Astrocyte (in vitro differentiated cells and primary cell): ENCODE measurements around the gene IGBP1. TPM values are rescaled to one million over a fixed set of nuclear protein-coding genes. Genes with fewer than 3 reads are reported as not detected.
"Not testable (repeated sequence)": the region's sequence is repeated elsewhere in the genome, so short reads cannot be mapped to it uniquely, and the experiment has no call there.

Experiments used
- DNase-seq: peaks from one replicate; pipeline ENCODE4 v3.0.0-alpha.2; 2010; ENCODE audit warnings: low read depth
- FAIRE-seq: peaks from 2 replicates; lab custom pipeline; 2011; peaks lifted over from hg19 to GRCh38; lab: Jason Lieb, UNC
- H2AFZ ChIP-seq: 2 replicates; pipeline ENCODE4 v1.6.0; 2012; ENCODE audit warnings: low read depth, low read length, inconsistent platforms
- H3K27ac ChIP-seq: 2 replicates; pipeline ENCODE4 v1.5.1; 2011; ENCODE audit warnings: low read depth, low read length, inconsistent platforms
- H3K27me3 ChIP-seq: 2 replicates; pipeline ENCODE4 v1.6.0; 2011; ENCODE audit warnings: low read length, inconsistent platforms; ENCODE audit not compliant: insufficient read depth
- H3K36me3 ChIP-seq: 2 replicates; pipeline ENCODE4 v1.5.1; 2011; ENCODE audit warnings: low read length, inconsistent platforms; ENCODE audit not compliant: insufficient read depth
- H3K4me1 ChIP-seq: 2 replicates; pipeline ENCODE4 v1.5.1; 2011; ENCODE audit warnings: low read length, inconsistent platforms; ENCODE audit not compliant: insufficient read depth
- H3K4me2 ChIP-seq: 2 replicates; pipeline ENCODE4 v1.6.0; 2012; ENCODE audit warnings: low read length, inconsistent platforms
- H3K4me3 ChIP-seq: 2 replicates; pipeline ENCODE4 v1.5.1; 2011; ENCODE audit warnings: low read depth, mild to moderate bottlenecking, low read length, inconsistent platforms; ENCODE audit not compliant: insufficient read depth
- H3K79me2 ChIP-seq: 2 replicates; pipeline ENCODE4 v1.6.0; 2012; ENCODE audit warnings: mild to moderate bottlenecking, low read length, inconsistent platforms; ENCODE audit not compliant: insufficient read depth
- H3K9ac ChIP-seq: 2 replicates; pipeline ENCODE4 v1.6.0; 2012; ENCODE audit warnings: mild to moderate bottlenecking, low read length, inconsistent platforms
- H3K9me3 ChIP-seq: 2 replicates; pipeline ENCODE4 v1.5.1; 2012; ENCODE audit warnings: low read depth, mild to moderate bottlenecking, low read length, inconsistent platforms; ENCODE audit not compliant: insufficient read depth
- H4K20me1 ChIP-seq: 2 replicates; pipeline ENCODE4 v1.6.0; 2012; ENCODE audit warnings: low read length, inconsistent platforms; ENCODE audit not compliant: insufficient read depth
- H3K27ac Mint-ChIP-seq: one replicate; pipeline ENCODE4 v1.8.0; 2021; ENCODE audit warnings: mild to moderate bottlenecking, mixed read lengths; ENCODE audit not compliant: unreplicated experiment
- H3K27me3 Mint-ChIP-seq: one replicate; pipeline ENCODE4 v1.8.0; 2021; ENCODE audit warnings: low read depth, mixed read lengths; ENCODE audit not compliant: unreplicated experiment
- H3K36me3 Mint-ChIP-seq: one replicate; pipeline ENCODE4 v1.8.0; 2021; ENCODE audit warnings: low read depth, mixed read lengths; ENCODE audit not compliant: unreplicated experiment
- H3K4me1 Mint-ChIP-seq: one replicate; pipeline ENCODE4 v1.8.0; 2021; ENCODE audit warnings: low read depth, mixed read lengths; ENCODE audit not compliant: unreplicated experiment
- H3K4me3 Mint-ChIP-seq: one replicate; pipeline ENCODE4 v1.8.0; 2021; ENCODE audit warnings: mild to moderate bottlenecking, moderate library complexity, mixed read lengths; ENCODE audit not compliant: unreplicated experiment
- H3K9me3 Mint-ChIP-seq: one replicate; pipeline ENCODE4 v1.8.0; 2021; ENCODE audit warnings: mild to moderate bottlenecking, mixed read lengths; ENCODE audit not compliant: unreplicated experiment
- CTCF ChIP-seq: IDR thresholded peaks from 2 replicates; pipeline ENCODE4 v1.5.1; 2011; ENCODE audit warnings: low read depth, mild to moderate bottlenecking, inconsistent platforms, low read length, moderate library complexity; ENCODE audit not compliant: insufficient read depth
- EZH2 ChIP-seq: IDR thresholded peaks from 2 replicates; pipeline ENCODE4 v1.6.1; 2012; ENCODE audit warnings: mild to moderate bottlenecking, low read length, inconsistent platforms; ENCODE audit not compliant: insufficient read depth
- total RNA-seq: library from RNA; stranded (reverse); gene quantifications from 2 replicates; pipeline ENCODE4 v1.2.1, GENCODE V29; 2021

The IGBP1 gene
- total RNA-seq, 1 donor from 2014 or later: 41.1 TPM

GRCh38 chrX:70196961-70197720 is 63.9 kb downstream of the IGBP1 start:
- Histone ChIP-seq H4K20me1 (no peaks in the 10 kb centered on the region), H2AFZ (no peak overlapping the region), H3K4me2 (no peak overlapping the region), H3K4me3 (no peak overlapping the region), H3K9ac (no peak overlapping the region), H3K27ac (no peak overlapping the region), H3K4me1 (no peaks in the 10 kb centered on the region), H3K9me3 (no peaks in the 10 kb centered on the region), H3K36me3 (no peaks in the 10 kb centered on the region), H3K79me2 (no peaks in the 10 kb centered on the region), H3K27me3 (no peaks in the 10 kb centered on the region)
- Mint-ChIP-seq H3K27ac (no peak overlapping the region), H3K4me1 (no peaks in the 10 kb centered on the region), H3K4me3 (no peak overlapping the region), H3K9me3 (no peaks in the 10 kb centered on the region), H3K36me3 (no peaks in the 10 kb centered on the region), H3K27me3 (no peaks in the 10 kb centered on the region)
- DNase-seq (no peak), FAIRE-seq (no peak)
- TF ChIP-seq CTCF (peak; percentile 52), EZH2 (no peak)

- Mint-ChIP-seq H3K4me3 (no peak overlapping the region), H3K9me3 (no peaks in the 10 kb centered on the region), H3K27ac (no peak overlapping the region), H3K36me3 (no peaks in the 10 kb centered on the region), H3K4me1 (no peaks in the 10 kb centered on the region), H3K27me3 (peaks cover 9% of the 10 kb centered on the region)
- Histone ChIP-seq H3K27ac (no peak overlapping the region), H3K9ac (no peak overlapping the region), H3K36me3 (no peaks in the 10 kb centered on the region), H4K20me1 (no peaks in the 10 kb centered on the region), H2AFZ (no peak overlapping the region), H3K4me3 (no peak overlapping the region), H3K27me3 (no peaks in the 10 kb centered on the region), H3K4me1 (no peaks in the 10 kb centered on the region), H3K9me3 (no peaks in the 10 kb centered on the region), H3K4me2 (no peak overlapping the region), H3K79me2 (no peaks in the 10 kb centered on the region)
- FAIRE-seq: no peak
- TF ChIP-seq CTCF: no peak
- TF ChIP-seq EZH2: no peak
- no peak for DNase-seq
These were observed 68.5 kb downstream of the IGBP1 start for GRCh38 chrX:70201732-70202131.

GRCh38 chrX:70208479-70208878 is 75.2 kb downstream of the IGBP1 start:
- Histone ChIP-seq H2AFZ (no peak overlapping the region), H3K4me3 (no peak overlapping the region), H3K4me2 (no peak overlapping the region), H3K27ac (no peak overlapping the region), H3K4me1 (no peaks in the 10 kb centered on the region), H3K36me3 (no peaks in the 10 kb centered on the region), H3K79me2 (no peaks in the 10 kb centered on the region), H4K20me1 (no peaks in the 10 kb centered on the region), H3K9ac (no peak overlapping the region), H3K27me3 (no peaks in the 10 kb centered on the region), H3K9me3 (no peaks in the 10 kb centered on the region)
- H3K4me3 Mint-ChIP-seq: no peak overlapping the region
- DNase-seq (peak; percentile 23), FAIRE-seq (peak; percentile 78)
- H3K27ac Mint-ChIP-seq: no peak overlapping the region
- no peaks in the 10 kb centered on the region for H3K4me1 Mint-ChIP-seq
- TF ChIP-seq CTCF (no peak), EZH2 (no peak)
- peaks cover 2% of the 10 kb centered on the region for H3K9me3 Mint-ChIP-seq
- H3K27me3 Mint-ChIP-seq: peaks cover 8% of the 10 kb centered on the region
- H3K36me3 Mint-ChIP-seq: no peaks in the 10 kb centered on the region

GRCh38 chrX:70209570-70209969 is 76.3 kb downstream of the IGBP1 start:
- H3K4me3 ChIP-seq, H3K36me3 ChIP-seq, H4K20me1 ChIP-seq, H3K4me3 Mint-ChIP-seq, H3K27me3 Mint-ChIP-seq, H3K9me3 ChIP-seq, H3K4me1 ChIP-seq, H3K9ac ChIP-seq, H3K27me3 ChIP-seq, H3K4me2 ChIP-seq, H3K27ac ChIP-seq, H3K4me1 Mint-ChIP-seq, H3K9me3 Mint-ChIP-seq, DNase-seq, H3K79me2 ChIP-seq, H2AFZ ChIP-seq, H3K36me3 Mint-ChIP-seq, H3K27ac Mint-ChIP-seq: not testable (repeated sequence)
- peak; percentile 20 for FAIRE-seq
